HG02642 (cell line): ENCODE results near the gene ERC2.
"Not testable (repeated sequence)": the region's sequence is repeated elsewhere in the genome, so short reads cannot be mapped to it uniquely, and the experiment has no call there.

Experiments used
- ATAC-seq: cut with Tn5 transposase; IDR thresholded peaks from one replicate; pipeline ENCODE4 v1.9.1; 2021; ENCODE audit warnings: mild to moderate bottlenecking; ENCODE audit not compliant: unreplicated experiment, poor library complexity

ERC2 gene

DNA sequence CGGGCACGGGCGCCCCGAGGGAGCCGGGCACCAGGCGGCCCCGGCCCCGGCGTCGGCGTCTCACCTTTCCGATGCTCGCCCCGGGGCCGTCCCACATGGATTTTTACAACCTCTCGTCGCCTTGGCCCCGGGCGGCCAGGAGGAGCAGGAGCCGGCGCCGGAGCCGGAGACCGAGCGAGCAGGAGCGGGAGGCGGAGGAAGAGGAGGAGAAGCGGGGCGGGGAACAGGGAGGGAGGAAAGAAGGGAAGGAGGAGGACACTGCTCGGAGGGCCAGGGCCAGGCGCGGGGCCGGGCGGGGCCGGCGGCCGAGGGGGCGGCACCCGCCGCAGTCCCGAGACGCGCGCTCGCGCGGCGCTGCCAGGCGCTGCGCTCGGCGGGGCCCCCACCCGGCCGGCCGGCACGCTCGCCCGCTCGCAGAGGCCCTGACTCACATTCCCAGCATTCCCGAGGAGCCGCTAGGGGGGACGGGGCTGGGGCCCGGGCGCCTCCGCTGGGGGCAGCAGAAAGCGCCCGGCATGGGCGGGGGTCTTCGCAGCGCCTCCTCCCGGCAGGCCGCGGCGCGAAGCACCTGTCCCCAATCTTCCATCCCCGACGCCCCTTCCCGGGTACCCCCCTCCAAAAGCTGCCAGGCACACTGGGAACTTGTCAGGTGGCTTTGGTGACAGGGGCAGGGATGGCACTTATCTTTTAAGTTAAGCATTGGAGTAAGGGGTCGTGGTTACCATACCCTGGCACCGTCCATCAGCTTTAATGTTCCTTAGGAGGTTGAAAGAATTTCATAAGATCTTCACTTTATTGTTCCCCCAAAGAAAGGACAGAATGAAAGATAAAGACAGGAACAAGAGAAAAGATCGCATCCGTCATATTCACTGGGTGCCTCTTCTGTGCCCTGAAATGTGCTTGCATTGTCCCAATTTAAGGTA, at the start of gene ERC2:
TSS of gene ERC2 (minus strand) at position 284 of the 923 bp plus-strand sequence.
- no peak for ATAC-seq

- ATAC-seq, result no peak
Measured at GRCh38 chr3:56502738-56503137, 34.5 kb upstream of the ERC2 start.

DNA sequence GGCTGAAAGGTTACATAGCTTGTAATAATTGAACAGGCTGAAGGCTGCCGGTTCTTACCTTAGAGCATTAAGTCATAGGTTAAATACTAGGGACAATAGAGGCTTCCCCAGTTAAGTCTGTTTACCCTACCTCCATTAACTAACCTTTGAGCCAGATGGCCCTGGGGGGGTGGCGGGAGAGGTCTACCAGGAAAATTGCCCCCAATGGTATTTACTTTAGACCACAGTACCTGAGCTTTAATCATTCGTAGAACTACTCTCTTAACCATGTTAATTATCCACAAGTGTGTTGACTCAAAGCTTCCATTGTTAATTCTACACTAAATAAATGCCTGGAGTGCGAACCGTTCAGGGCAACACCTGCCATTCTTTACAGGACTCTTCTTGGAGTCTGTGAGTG, 28.1 kb upstream of the ERC2 start:
- ATAC-seq, result not testable (repeated sequence)

GRCh38 chr3:56494679-56495322, 26.5 kb upstream of the ERC2 start:
- ATAC-seq, result peak; percentile 89

DNA sequence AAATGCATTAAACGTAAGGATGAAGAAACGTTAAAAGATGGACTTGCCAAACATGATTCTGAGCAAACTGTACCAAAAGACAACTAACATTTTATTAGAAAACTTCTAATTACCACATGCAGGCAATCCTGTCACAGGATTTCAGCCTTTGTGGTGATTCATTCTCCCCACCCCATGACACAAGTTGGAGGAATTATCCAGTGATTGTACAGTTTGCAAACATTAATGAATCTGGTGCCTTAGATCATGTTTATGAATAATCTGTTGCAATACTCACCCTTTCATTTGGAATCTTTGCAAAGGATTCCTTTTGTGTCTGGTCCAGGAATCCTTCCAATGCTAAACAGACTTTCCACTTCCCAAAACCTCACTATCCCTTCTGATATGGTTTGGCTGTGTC, 23.3 kb upstream of the ERC2 start:
- ATAC-seq, result no peak

GRCh38 chr3:56488812-56489600, 20.7 kb upstream of the ERC2 start:
- no peak for ATAC-seq

DNA sequence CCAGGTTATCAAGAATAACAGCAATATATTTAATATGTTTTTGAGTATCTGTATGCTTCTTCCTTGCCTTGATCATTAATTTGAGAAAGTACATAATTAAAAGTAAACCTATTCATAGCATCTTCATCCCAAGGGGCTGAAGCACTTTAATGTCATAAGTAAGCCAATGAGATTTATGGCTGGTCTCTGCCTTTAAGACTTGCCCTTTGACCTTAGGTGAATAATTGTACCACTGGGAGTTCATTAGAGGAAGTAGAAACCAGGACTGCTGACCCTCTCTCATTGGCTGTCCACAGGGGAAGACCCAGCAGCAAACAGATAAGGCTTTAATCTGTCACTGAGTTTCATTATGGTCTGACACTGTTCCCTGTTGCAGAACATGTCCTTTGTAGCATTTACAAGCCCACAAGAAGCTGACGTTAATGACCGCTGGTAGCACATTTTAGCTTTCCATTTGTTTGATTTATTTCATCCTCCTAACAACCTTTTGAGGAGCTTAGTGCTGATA, 16.3 kb upstream of the ERC2 start:
- ATAC-seq, result no peak

DNA sequence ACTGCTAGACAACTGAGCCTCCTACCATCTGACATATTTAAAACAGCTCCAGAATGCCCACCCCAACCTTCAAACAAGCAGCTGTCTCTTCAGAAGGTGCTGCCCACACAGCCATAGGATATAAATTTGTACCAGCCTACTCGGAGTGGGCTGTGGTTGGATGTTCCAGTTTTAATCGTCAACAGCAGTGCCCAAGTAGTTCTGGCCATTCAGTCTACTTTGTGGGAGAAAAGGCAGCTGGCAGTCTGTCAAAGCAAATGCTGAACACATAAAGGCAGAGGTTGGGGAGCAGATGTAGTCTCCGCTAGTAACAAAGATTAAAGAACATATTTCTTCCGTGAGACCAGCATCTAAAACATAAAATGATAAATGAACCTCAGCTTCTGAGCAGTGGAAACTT, 15.9 kb upstream of the ERC2 start:
- no peak for ATAC-seq

GRCh38 chr3:56477646-56478045, 9.4 kb upstream of the ERC2 start:
- ATAC-seq, result no peak

GRCh38 chr3:56476771-56477170, 8.5 kb upstream of the ERC2 start:
- ATAC-seq, result no peak

DNA sequence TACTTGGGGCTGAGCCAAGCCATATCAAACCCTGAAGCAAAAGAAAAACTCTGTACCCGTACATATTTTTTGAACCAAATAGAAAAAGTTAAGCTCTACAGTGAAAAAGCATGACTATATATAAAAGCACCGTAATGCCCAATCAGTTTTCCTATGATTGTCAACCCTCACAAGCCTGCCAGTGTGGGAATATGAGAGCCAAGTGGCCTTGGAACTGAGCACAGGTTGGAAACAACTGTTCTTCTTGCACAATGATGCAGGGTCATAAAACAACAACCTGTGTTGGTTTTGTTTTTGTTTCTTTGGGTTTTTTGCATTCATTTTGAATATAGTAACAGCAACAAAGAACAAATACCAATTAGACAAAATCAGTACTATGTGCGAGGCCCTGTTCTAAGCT, 3.5 kb upstream of the ERC2 start:
- ATAC-seq, result no peak

DNA sequence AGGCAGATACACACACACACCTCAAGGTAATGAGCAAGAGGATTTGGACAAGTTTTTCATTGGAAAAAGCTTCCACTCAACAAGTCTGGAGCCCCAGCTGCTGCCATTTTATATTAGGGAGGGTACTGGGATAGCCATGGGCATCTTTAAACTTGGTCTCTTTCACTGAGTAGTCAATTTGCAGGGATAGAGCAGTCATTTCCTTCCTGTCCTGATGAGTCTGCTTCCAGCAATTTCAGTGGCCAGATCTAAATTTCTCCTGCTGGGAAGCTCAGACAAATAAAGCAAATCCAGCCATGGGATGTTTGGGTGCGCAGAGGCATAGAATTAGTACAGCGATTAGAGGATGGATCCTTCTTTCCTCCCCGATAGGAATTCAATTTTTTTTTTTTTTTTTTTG, 874 bp upstream of the ERC2 start:
- ATAC-seq, result no peak

GRCh38 chr3:56467801-56468183, 475 bp downstream of the ERC2 start:
- ATAC-seq, result no peak

GRCh38 chr3:56467108-56467507, 1.2 kb downstream of the ERC2 start:
- ATAC-seq, result peak; percentile 57

DNA sequence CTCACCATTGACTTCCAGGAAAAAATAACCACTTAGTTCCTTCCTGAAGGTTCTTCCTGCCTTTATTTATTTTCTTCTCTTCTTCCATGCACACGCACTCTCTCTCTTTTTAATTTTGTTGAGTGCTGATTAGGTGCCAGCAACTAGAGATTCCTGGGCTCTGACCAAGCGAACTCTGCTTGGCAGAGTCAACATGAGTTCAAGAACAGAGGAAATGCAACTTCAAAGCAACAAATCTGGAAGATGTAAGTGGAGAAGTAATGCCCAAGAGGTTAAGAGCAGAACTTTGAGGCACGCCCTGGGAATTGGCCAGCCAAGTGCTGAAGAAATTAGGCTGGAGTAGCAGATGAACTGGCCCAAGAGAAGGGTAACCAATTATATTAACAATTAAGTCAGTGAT, 8.5 kb downstream of the ERC2 start:
- no peak for ATAC-seq

GRCh38 chr3:56459104-56459496, 9.2 kb downstream of the ERC2 start:
- ATAC-seq, result no peak

GRCh38 chr3:56458496-56459103, 9.7 kb downstream of the ERC2 start:
- no peak for ATAC-seq

GRCh38 chr3:56456117-56456516, 12.2 kb downstream of the ERC2 start:
- ATAC-seq, result no peak

DNA sequence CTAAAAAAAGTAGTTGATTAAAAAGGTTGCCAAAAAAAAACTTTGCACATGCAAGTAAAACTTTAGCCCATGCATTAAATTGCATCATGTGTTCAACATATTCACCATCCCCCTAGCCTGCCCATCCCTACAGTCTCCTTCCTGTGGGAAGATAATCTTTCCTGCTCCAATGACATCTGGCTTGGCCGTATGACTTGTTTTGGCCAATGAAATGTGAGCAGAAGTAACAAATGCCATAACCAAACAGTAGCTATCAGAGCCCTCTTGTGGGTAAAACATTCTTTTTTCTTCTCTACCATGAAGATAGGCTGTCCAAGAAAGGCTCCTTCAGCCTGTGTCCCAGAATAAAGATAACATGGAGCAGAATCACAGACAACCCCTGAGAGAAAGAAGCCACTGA, 15.3 kb downstream of the ERC2 start:
- no peak for ATAC-seq

DNA sequence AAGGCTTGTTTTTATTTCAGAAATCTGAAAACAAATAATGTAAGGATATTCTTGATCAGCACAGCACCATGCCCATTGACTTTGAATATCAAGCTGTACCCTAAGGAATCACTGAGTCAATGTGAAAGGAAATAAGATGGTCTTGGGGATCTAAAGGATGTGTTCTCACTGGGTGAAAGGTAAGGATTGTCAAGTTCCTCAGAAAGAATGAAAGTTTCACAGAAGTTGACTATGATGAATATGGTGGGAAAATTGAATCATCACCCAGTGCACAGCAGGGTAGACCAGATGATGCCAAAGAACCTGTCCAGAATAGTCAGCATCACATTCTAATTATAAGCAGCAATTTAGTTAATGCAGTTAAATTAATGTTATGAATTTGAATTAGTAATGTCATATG, 16.2 kb downstream of the ERC2 start:
- no peak for ATAC-seq
